HepG2 (cell line): ENCODE results near the gene SLIT1.

ENCODE experiments used
- ZNF670 ChIP-seq: sonication (generic); formaldehyde crosslinking; IDR thresholded peaks from 2 replicates; pipeline ENCODE4 v1.8.0; 2022; ENCODE audit warnings: mild to moderate bottlenecking, missing genetic modification reagents, borderline replicate concordance
- TF ChIP-seq, protein P1 (sequence below): sonication (generic); formaldehyde crosslinking; IDR thresholded peaks from 2 replicates; pipeline ENCODE4 v1.4.0; 2020; ENCODE audit warnings: missing genetic modification reagents, mild to moderate bottlenecking, borderline replicate concordance

- no peak for TF ChIP-seq ZNF670
- TF ChIP-seq, protein P1, sequence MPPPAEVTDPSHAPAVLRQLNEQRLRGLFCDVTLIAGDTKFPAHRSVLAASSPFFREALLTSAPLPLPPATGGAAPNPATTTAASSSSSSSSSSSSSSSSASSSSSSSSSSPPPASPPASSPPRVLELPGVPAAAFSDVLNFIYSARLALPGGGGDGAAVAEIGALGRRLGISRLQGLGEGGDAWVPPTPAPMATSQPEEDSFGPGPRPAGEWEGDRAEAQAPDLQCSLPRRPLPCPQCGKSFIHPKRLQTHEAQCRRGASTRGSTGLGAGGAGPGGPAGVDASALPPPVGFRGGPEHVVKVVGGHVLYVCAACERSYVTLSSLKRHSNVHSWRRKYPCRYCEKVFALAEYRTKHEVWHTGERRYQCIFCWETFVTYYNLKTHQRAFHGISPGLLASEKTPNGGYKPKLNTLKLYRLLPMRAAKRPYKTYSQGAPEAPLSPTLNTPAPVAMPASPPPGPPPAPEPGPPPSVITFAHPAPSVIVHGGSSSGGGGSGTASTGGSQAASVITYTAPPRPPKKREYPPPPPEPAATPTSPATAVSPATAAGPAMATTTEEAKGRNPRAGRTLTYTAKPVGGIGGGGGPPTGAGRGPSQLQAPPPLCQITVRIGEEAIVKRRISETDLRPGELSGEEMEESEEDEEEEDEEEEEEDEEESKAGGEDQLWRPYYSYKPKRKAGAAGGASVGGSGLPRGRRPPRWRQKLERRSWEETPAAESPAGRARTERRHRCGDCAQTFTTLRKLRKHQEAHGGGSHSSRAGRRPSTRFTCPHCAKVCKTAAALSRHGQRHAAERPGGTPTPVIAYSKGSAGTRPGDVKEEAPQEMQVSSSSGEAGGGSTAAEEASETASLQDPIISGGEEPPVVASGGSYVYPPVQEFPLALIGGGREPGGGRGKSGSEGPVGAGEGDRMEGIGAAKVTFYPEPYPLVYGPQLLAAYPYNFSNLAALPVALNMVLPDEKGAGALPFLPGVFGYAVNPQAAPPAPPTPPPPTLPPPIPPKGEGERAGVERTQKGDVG (CRISPR knock-in tag): no peak
Observed at GRCh38 chr10:97049670-97050069, 136.1 kb downstream of the SLIT1 start.
